ENCODE results near the gene IRF4.
A peak's percentile ranks its signal among the peaks of the same experiment; 100 is the strongest.

Gene IRF4

GRCh38 chr6:391559-392440 is at the start of gene IRF4:
TSS of gene IRF4 (plus strand) at chr6:391752. CDS start at chr6:393153, 1,401 bp downstream.
- peak; percentile 54 for DNase-seq

- no peak for DNase-seq
Measured at GRCh38 chr6:341914-342831, 49.4 kb upstream of the IRF4 start.

GRCh38 chr6:342832-343179 is 48.7 kb upstream of the IRF4 start:
- no peak for DNase-seq

- no peak for DNase-seq
Measured at GRCh38 chr6:343226-343935, 48.2 kb upstream of the IRF4 start.

- no peak for DNase-seq
Measured at GRCh38 chr6:343960-344815, 47.4 kb upstream of the IRF4 start.

- no peak for DNase-seq
Measured at GRCh38 chr6:344816-345340, 46.7 kb upstream of the IRF4 start.

- no peak for DNase-seq
Measured at GRCh38 chr6:345747-346385, 45.7 kb upstream of the IRF4 start.

GRCh38 chr6:346386-347030 is 45.0 kb upstream of the IRF4 start:
- DNase-seq, result no peak

GRCh38 chr6:347232-347631 is 44.3 kb upstream of the IRF4 start:
- DNase-seq, result no peak

GRCh38 chr6:347951-348859 is 43.3 kb upstream of the IRF4 start:
- DNase-seq, result no peak

GRCh38 chr6:348860-349396 is 42.6 kb upstream of the IRF4 start:
- no peak for DNase-seq

- DNase-seq, result no peak
Measured at GRCh38 chr6:349491-349921, 42.0 kb upstream of the IRF4 start.

- no peak for DNase-seq
Measured at GRCh38 chr6:350371-350770, 41.2 kb upstream of the IRF4 start.

GRCh38 chr6:351011-351866 is 40.3 kb upstream of the IRF4 start:
- DNase-seq, result no peak

GRCh38 chr6:351867-352289 is 39.7 kb upstream of the IRF4 start:
- DNase-seq, result no peak

GRCh38 chr6:352474-352873 is 39.1 kb upstream of the IRF4 start:
- no peak for DNase-seq

GRCh38 chr6:352896-353470 is 38.6 kb upstream of the IRF4 start:
- no peak for DNase-seq
